Measurements from ENCODE around the gene CREB5. TPM values are rescaled to one million over a fixed set of nuclear protein-coding genes. Genes with fewer than 3 reads are reported as not detected.

The CREB5 gene
- total RNA-seq, 1 experiment from 2014 or later: 40.5 TPM

DNA sequence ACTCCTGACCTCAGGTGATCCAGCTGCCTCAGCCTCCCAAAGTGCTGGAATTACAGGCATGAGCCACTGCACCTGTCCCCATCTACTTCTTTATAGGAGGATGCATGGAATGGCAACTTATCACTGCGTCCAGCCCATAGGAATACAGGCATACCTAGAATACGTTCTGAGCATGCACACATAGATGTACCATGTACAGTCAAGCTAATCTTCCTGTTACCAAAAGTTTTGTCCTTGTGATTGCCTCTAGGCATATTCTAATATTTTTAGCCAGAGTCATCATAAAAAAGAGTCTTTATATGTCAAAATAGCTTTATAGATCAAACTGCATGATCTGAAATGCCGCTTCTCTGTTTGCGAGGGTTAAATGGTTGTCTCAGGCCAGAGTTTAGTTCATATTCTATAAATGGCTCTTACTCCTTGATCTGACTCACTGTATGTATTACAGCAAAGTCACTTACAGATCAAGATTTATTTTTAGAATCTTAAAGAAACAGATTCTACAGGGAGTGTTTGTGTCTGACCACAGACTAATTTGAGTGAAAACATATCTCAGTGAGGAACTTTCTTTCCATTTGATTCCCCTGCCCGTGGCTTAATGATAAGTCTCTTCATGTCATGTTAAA, 210.9 kb downstream of the CREB5 start:
- Mint-ChIP-seq H3K4me3 (ENCODE audit: unreplicated experiment) (no peak overlapping the region), H3K27me3 (ENCODE audit: insufficient read depth, unreplicated experiment) (no peaks in the 10 kb centered on the region), H3K9me3 (ENCODE audit: unreplicated experiment) (no peaks in the 10 kb centered on the region), H3K27ac (ENCODE audit: low read depth, unreplicated experiment) (no peak overlapping the region), H3K36me3 (ENCODE audit: insufficient read depth, unreplicated experiment) (no peaks in the 10 kb centered on the region), H3K4me1 (ENCODE audit: insufficient read depth, unreplicated experiment) (peaks cover 5% of the 10 kb centered on the region)
- no peak for TF ChIP-seq CTCF (IDR thresholded peaks at IDR 0.05; ENCODE audit: unreplicated experiment)
- ChIA-PET POLR2A (no interaction called here), CTCF (interaction anchor here (0.7 to 2.2 kb wide), 10 partner anchors 9 to 330 kb away, joined by 3 to 10 read pairs (median 4); no protein-coding TSS in a partner anchor)
- intact Hi-C loops (cut with micrococcal nuclease): loop anchor here (5.0 kb wide), 1 partner anchor 216 kb away; no protein-coding TSS in a partner anchor
- BruUV-seq (replicated peaks): no TSS peak
- DNase-seq (ENCODE audit: unreplicated experiment): no peak

DNA sequence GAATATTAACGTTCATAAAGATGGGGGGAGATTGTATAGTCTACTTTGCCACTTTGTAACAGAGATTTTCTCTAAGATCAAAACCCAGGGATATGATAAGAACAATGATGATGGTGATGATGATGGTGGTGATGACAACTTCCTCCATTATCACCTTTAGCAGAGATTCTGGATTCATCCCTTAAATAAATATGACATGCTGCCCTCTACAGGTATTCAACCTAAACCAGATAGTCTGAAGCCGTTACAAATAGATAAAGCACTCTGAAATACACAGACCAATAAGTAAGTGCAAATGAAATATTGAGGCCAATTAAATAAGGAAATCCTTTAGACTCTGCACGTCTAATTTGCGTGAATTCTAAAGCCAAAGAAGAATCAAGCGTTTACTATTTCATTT, 211.5 kb downstream of the CREB5 start:
- ChIA-PET POLR2A (no interaction called here), CTCF (interaction anchor here (1.2 kb wide), 1 partner anchor 10 kb away, joined by 5 read pairs; no protein-coding TSS in a partner anchor)
- Mint-ChIP-seq H3K9me3 (ENCODE audit: unreplicated experiment) (no peaks in the 10 kb centered on the region), H3K4me1 (ENCODE audit: insufficient read depth, unreplicated experiment) (peaks cover 5% of the 10 kb centered on the region), H3K36me3 (ENCODE audit: insufficient read depth, unreplicated experiment) (no peaks in the 10 kb centered on the region), H3K27me3 (ENCODE audit: insufficient read depth, unreplicated experiment) (no peaks in the 10 kb centered on the region), H3K4me3 (ENCODE audit: unreplicated experiment) (no peak overlapping the region), H3K27ac (ENCODE audit: low read depth, unreplicated experiment) (no peak overlapping the region)
- DNase-seq (ENCODE audit: unreplicated experiment): peak; percentile 38
- intact Hi-C loops (cut with micrococcal nuclease): loop anchor here (1.0 to 5.0 kb wide), 3 partner anchors 217 to 325 kb away; no protein-coding TSS in a partner anchor
- TF ChIP-seq CTCF (IDR thresholded peaks at IDR 0.05; ENCODE audit: unreplicated experiment): peak; percentile 42
- BruUV-seq (replicated peaks): no TSS peak

GRCh38 chr7:28625432-28625831, 213.1 kb downstream of the CREB5 start:
- CTCF ChIA-PET: interaction anchor here (0.5 kb wide), 1 partner anchor 650 kb away, joined by 3 read pairs; no protein-coding TSS in a partner anchor
- DNase-seq (ENCODE audit: unreplicated experiment): no peak
- BruUV-seq (replicated peaks): no TSS peak

More at GRCh38 chr7:28625432-28625831, 213.1 kb downstream of the CREB5 start:
- Mint-ChIP-seq H3K27me3 (ENCODE audit: insufficient read depth, unreplicated experiment) (no peaks in the 10 kb centered on the region), H3K4me1 (ENCODE audit: insufficient read depth, unreplicated experiment) (peaks cover 5% of the 10 kb centered on the region), H3K9me3 (ENCODE audit: unreplicated experiment) (no peaks in the 10 kb centered on the region), H3K4me3 (ENCODE audit: unreplicated experiment) (no peak overlapping the region), H3K36me3 (ENCODE audit: insufficient read depth, unreplicated experiment) (no peaks in the 10 kb centered on the region), H3K27ac (ENCODE audit: low read depth, unreplicated experiment) (no peak overlapping the region)
- no peak for TF ChIP-seq CTCF (IDR thresholded peaks at IDR 0.05; ENCODE audit: unreplicated experiment)
- POLR2A ChIA-PET: no interaction called here
- intact Hi-C loops (cut with micrococcal nuclease): loop anchor here (5.0 kb wide), 2 partner anchors 62 to 227 kb away; no protein-coding TSS in a partner anchor
